ENCODE results near the gene FLVCR2.

- no peak for TF ChIP-seq CTCF (IDR thresholded peaks at IDR 0.05)
- TF ChIP-seq POLR2A (IDR thresholded peaks at IDR 0.05): no peak
Measured at GRCh38 chr14:75553761-75554364, 24.6 kb upstream of the FLVCR2 start.
